NCI-H2196 (cell line): ENCODE measurements around the gene ABTB2.

Source experiments
- DNase-seq: peaks from one replicate; lab custom pipeline; 2025; ENCODE audit not compliant: unreplicated experiment; lab: John Stamatoyannopoulos, UW

The ABTB2 gene

DNA sequence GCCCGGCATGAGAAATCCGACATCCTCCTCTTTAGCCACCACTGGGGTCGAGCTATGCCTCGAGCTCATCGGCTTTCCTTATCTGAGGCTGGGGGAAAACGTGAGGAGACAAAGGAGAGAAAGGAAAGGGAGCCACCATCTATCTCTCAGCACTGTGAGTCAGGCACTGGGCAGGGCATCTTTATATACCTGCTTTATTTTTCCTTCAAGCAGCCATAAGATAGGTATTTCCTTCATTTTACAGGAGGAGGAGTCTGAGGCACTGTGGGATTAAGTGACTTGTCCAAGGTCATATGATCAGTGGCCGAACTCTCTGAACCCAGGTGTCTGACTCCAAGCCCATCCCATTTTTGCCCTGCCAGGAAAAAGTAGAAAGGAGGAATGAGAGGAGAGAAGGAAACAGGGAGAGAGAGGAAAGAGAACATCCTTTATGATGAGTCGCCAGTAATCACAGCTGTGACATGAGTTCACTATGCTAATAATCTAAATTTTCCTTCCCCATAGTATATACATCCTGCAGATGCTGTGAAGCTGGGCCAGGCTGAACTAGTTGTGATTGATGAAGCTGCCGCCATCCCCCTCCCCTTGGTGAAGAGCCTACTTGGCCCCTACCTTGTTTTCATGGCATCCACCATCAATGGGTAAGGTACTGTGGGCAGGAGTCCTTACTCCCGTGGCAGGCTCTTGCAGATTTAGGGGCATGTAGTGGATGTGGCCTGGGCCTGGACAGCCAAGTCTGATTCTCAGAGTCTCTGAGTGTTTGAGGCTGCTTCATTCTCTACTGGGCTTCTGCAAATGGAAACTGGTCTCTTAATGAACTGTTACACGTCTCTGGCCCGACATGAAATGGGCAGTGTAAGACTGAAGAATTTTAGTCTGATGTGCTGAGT, 230.6 kb downstream of the ABTB2 start:
- no peak for DNase-seq

DNA sequence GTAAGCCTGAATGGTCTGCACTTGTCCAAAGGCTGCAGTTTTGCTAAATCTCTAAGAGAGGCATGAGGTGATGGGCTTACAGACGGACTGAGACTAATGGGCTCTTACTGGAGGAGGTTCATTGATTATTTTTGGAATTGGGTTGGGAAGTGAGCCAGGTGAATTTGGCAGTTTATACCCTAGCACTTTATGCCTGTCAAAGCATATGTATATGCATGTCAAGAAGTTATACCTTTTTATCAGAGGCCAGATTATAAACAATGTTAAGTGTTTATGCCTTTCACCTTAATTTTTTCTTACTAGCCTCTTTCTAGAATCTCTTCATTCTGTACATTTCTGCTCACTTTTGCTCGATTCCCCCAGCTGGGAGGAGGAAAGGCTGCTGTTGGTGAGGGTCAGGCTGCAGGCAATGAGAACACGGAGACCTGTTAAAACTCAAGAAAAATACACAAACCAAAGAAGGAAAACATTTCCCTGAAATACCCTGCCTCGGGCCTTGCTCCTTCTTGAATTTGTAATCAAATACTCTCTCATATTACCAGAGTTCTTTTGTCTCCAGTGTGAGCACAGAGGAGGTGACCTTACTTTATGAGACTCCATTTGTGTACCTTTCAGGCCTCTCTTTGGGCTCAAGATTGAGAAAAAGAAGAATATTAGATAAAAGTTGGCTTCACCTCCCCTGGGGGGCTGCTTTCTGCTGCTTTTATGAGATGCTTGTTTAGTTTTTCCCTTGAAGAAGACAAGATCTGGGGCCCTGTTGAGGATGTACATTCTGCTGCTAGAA, 232.7 kb downstream of the ABTB2 start:
- no peak for DNase-seq

DNA sequence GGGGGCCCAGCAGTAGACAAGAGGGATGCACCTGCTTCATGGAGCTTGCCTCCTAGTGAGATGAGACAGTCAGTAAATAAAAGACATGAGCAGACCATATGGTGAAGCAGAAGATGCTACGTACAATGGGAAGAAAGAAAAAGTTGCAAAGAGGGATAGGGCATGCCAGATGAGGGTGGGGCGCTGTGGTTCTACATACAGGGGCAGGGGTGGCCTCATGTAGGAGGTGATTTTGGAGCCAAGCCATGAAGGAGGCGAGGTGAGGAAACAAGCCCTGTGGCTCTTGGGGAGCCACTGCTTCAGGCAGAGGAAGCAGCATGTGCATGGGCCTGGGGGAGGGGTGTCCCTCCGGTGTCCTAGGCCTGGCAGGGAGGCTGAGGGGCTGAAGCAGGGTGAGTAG, 237.2 kb downstream of the ABTB2 start:
- no peak for DNase-seq

DNA sequence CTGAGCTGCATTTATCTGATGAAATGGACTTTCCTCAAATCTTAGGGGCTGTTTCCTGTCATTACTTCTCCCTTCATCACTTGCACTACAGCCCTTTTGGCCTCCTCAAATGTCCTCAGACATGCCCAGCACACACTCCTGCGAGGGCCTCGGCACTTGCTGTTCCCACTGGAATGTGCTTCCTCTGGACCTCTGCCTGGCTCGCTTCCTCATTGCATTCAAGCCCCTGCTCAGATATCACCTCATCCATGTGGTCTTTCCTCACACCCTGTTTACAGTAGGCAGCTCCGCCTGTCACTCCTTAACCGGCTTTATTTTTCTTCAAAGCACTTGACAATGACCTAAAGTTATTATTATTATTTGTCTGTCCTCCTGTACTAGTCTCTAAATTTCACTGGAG, 243.3 kb downstream of the ABTB2 start:
- no peak for DNase-seq

DNA sequence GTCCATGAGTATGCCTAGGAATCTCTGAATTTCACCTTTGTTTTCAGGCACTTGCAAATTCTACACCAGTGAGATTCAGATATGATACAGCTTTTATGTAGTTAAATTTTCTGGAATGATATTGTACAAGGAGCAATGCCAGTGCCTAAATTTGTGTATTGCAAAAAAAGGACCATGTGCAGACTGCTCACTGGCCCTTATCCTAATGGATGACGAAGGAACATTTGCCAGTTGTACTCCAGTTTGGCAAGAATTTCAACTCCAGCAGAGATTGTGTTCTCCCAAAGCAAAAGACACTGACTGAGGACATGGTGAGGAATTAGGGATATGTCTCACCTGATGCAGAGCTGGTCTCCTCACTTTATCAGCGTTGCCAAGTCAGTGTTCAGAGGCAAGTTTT, 243.8 kb downstream of the ABTB2 start:
- DNase-seq = no peak

DNA sequence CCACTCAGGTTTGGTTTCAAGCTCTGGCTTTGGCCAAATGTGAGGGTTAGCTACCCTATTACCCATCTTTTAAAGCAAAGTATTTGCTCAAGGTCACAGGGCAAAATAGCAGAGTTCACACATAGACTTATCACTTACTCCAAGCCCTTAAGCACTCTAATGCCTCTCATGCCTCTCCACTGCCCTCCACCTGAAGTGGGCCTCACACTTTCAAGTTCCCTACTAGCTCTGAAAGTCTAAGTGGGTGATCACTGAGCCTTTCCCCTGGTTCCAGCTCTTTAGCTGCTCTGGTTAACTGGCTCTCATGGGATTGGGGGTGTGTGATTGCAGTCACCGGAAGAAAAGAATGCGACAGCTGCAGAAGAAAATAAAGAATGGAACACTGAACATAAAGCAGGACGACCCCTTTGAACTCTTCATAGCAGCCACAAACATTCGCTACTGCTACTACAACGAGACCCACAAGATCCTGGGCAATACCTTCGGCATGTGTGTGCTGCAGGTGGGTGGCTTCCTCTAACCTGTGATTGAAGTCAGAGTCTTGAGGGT, 246.0 kb downstream of the ABTB2 start:
- DNase-seq = no peak

DNA sequence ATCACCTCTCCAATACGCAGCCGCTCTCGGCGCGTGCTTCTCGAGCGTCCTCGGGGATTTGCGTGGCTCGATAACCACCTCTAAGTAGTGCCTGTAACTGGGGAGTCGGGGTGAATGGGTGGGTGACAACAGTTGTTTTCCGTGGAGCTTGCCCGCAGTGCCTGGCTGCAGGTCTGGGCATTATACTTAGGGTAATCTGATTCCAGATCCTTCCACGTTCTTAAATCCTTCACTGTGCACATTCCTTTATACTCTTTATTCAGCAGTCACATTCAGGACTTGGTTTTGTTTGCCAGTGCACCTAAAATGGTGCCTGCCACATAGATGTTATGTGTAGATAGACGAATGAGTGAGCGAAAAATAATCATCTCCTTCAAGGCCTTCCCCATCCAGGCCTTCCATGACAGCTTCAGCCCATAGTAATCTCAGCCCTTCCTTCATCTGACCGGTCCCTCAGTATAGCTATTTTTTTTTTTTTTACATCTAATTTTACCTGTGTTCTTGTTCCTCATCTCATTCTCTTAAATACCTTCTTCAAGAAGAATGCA, 251.8 kb downstream of the ABTB2 start:
- no peak for DNase-seq

DNA sequence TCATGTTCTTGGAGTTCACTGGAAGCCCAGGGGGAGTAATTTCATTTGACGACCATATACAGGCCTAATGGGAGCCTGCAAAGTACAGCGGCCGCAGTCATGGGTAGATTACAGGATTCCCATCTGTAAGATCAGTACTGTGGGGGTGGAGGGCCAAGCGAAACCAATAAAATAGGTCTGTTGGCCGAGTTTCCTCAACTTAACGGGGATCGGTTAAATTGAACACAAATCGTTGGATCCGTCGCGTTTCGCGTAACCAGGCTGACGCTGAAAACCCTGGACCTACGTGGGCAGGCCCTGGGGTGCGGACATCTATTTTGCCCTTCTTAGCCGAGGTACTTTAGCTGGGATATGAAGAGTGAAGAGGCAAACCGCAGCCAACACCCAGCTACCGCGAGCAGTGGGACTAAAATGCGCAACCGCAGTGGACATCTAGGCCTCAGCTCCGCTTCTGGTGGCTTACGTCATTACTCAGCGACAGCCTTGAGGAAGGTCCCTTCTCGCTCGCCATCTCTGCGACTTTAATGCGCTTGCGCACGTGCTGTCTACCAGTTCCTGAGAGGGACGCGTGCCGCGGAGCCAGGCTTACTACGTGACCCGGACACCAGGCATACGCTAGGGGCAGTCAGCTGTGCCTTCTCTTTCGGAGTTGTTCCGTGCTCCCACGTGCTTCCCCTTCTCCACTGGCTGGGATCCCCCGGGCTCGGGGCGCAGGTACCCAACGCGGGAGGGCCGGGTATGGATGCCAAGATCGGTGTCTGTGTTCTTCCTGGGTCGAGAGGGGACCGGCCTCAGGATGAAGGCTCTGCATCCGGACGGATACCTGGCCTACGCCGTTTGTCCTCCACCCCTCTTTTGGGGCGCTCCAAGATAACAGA, 252.5 kb downstream of the ABTB2 start, which contains the start of gene NAT10:
TSS of gene NAT10 (plus strand) at position 551 of the 878 bp plus-strand sequence. CDS start 2,597 bp downstream, outside the sequence.
- peak; percentile 98 for DNase-seq

DNA sequence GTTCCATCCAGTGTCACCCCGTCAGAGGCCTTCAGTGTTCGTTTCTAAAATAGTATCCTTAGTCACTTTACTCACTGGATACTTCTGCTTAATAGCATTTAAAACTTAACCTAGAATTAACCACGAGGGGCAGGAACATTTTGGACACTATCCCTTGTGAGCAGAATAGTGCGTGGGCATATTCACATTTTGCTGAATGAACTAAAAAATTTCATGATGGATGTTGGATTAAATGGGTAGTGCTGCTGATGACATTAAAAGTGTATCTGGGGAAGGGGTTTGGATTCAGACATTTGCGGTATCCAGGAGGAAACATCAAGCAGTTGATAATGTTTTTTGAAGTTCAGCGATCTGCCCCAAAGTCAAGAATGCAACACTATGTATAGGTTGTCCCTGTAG, 253.1 kb downstream of the ABTB2 start:
- DNase-seq = no peak
